ENCODE data around the gene USP21. TPM values are rescaled to one million over a fixed set of nuclear protein-coding genes. Genes with fewer than 3 reads are reported as not detected.
A peak's percentile ranks its signal among the peaks of the same experiment; 100 is the strongest.

Gene USP21
- total and polyA plus RNA-seq, 2 of the 13 experiments (the other 11 are each of a cell fraction or from before 2014, with no cell fraction given), result 10.1 to 33.1 TPM

DNA sequence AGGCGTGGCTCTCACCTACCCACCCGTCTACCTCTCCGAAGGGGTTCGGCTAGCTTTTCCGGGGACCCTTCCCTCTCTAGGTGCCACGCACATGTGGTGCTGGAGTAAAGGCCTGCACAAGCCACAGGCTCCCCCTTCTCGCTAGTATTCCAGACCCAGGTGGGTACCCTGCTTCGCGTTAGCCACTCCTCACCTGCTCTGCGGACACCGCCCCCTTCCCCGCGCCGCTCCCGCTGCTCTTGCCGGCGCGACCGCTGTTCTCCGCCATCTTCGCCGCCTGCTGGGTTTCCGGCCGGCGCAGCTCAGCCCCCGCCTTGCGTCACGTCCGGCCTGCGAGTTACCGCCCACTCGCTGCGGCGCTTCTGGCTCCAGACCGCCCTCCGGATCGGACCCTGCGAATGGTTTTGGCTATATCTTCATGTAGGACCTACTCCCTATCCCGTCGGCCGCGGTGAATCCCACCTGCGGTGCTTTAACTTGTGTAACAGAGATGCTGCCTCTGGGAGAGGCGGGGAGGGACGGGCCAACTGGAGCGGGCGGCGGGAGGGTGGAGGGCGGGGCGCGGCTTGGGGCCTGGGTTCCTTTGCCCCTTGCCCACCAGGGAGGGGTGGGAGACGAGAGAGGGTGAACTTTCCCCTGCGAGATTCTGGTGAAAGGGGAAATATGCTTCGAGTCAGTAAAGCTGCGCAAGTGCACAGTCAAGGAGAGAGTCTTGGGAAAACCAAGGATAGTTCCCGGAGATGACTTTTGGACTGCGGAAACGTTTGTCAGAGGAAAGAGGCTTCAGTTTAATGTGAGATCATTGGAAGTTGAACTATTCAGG is 41.3 kb upstream of the USP21 start, which contains the start of the genes NIT1 and PFDN2 (continued):
- TF ChIP-seq, protein P1, sequence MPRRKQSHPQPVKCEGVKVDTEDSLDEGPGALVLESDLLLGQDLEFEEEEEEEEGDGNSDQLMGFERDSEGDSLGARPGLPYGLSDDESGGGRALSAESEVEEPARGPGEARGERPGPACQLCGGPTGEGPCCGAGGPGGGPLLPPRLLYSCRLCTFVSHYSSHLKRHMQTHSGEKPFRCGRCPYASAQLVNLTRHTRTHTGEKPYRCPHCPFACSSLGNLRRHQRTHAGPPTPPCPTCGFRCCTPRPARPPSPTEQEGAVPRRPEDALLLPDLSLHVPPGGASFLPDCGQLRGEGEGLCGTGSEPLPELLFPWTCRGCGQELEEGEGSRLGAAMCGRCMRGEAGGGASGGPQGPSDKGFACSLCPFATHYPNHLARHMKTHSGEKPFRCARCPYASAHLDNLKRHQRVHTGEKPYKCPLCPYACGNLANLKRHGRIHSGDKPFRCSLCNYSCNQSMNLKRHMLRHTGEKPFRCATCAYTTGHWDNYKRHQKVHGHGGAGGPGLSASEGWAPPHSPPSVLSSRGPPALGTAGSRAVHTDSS (CRISPR knock-in tag; conservative IDR thresholded peaks at IDR 0.05), result no peak
- TF ChIP-seq AGO2 (optimal IDR thresholded peaks at IDR 0.05; ENCODE audit: low read depth, low read length) (peak; percentile 69), SPEN (CRISPR knock-in tag; IDR thresholded peaks at IDR 0.05; ENCODE audit: low read depth) (peak; percentile 80), FOXA1 (IDR thresholded peaks at IDR 0.05) (no peak), FOXA1 (CRISPR knock-in tag; IDR thresholded peaks at IDR 0.05) (no peak; the same call in 1 of the 2 replicates), ZBTB7A (CRISPR knock-in tag; IDR thresholded peaks at IDR 0.05) (0 out of 2 replicates have a peak, but pooled peaks have one; percentile 59), POGZ (CRISPR knock-in tag; IDR thresholded peaks at IDR 0.05) (peak; percentile 61; the same call in 1 of the 2 replicates), BRD4 (CRISPR knock-in tag; IDR thresholded peaks at IDR 0.05) (peak; percentile 71; the same call in 1 of the 2 replicates), SP2 (CRISPR knock-in tag; IDR thresholded peaks at IDR 0.05) (peak; percentile 78), MIER3 (CRISPR knock-in tag; IDR thresholded peaks at IDR 0.05; ENCODE audit: borderline replicate concordance) (peak; percentile 45; the same call in 1 of the 2 replicates), NR2C2 (CRISPR knock-in tag; IDR thresholded peaks at IDR 0.05; ENCODE audit: borderline replicate concordance) (peak; percentile 51; the same call in 1 of the 2 replicates), ZSCAN22 (CRISPR knock-in tag; IDR thresholded peaks at IDR 0.05) (0 out of 2 replicates have a peak, but pooled peaks have one; percentile 26), BATF2 (CRISPR knock-in tag; IDR thresholded peaks at IDR 0.05) (0 out of 2 replicates have a peak, but pooled peaks have one; percentile 23), PAF1 (CRISPR knock-in tag; IDR thresholded peaks at IDR 0.05) (no peak), ZBTB21 (CRISPR knock-in tag; IDR thresholded peaks at IDR 0.05) (0 out of 2 replicates have a peak, but pooled peaks have one; percentile 19), HNRNPUL1 (IDR thresholded peaks at IDR 0.05; ENCODE audit: low read depth, low read length) (no peak), MYC (CRISPR knock-in tag; IDR thresholded peaks at IDR 0.05; ENCODE audit: borderline replicate concordance) (peak; percentile 87; the same call in 1 of the 2 replicates), ZBTB20 (CRISPR knock-in tag; IDR thresholded peaks at IDR 0.05; ENCODE audit: borderline replicate concordance, low read depth) (peak; percentile 40; the same call in 1 of the 2 replicates), NKX3-1 (CRISPR knock-in tag; IDR thresholded peaks at IDR 0.05) (peak; percentile 73; the same call in 1 of the 2 replicates)
- TF ChIP-seq, protein P2, sequence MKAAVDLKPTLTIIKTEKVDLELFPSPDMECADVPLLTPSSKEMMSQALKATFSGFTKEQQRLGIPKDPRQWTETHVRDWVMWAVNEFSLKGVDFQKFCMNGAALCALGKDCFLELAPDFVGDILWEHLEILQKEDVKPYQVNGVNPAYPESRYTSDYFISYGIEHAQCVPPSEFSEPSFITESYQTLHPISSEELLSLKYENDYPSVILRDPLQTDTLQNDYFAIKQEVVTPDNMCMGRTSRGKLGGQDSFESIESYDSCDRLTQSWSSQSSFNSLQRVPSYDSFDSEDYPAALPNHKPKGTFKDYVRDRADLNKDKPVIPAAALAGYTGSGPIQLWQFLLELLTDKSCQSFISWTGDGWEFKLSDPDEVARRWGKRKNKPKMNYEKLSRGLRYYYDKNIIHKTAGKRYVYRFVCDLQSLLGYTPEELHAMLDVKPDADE (CRISPR knock-in tag; IDR thresholded peaks at IDR 0.05), result peak; percentile 76; the same call in 1 of the 2 replicates
- TF ChIP-seq, protein P3, sequence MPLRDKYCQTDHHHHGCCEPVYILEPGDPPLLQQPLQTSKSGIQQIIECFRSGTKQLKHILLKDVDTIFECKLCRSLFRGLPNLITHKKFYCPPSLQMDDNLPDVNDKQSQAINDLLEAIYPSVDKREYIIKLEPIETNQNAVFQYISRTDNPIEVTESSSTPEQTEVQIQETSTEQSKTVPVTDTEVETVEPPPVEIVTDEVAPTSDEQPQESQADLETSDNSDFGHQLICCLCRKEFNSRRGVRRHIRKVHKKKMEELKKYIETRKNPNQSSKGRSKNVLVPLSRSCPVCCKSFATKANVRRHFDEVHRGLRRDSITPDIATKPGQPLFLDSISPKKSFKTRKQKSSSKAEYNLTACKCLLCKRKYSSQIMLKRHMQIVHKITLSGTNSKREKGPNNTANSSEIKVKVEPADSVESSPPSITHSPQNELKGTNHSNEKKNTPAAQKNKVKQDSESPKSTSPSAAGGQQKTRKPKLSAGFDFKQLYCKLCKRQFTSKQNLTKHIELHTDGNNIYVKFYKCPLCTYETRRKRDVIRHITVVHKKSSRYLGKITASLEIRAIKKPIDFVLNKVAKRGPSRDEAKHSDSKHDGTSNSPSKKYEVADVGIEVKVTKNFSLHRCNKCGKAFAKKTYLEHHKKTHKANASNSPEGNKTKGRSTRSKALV (CRISPR knock-in tag; IDR thresholded peaks at IDR 0.05), result peak; percentile 62; the same call in 1 of the 2 replicates
- TF ChIP-seq, protein P4, sequence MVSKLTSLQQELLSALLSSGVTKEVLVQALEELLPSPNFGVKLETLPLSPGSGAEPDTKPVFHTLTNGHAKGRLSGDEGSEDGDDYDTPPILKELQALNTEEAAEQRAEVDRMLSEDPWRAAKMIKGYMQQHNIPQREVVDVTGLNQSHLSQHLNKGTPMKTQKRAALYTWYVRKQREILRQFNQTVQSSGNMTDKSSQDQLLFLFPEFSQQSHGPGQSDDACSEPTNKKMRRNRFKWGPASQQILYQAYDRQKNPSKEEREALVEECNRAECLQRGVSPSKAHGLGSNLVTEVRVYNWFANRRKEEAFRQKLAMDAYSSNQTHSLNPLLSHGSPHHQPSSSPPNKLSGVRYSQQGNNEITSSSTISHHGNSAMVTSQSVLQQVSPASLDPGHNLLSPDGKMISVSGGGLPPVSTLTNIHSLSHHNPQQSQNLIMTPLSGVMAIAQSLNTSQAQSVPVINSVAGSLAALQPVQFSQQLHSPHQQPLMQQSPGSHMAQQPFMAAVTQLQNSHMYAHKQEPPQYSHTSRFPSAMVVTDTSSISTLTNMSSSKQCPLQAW (CRISPR knock-in tag; IDR thresholded peaks at IDR 0.05), result peak; percentile 72
